GM18861 (cell line): Measurements from ENCODE around the gene RIPPLY2.
"Not testable (repeated sequence)": the region's sequence is repeated elsewhere in the genome, so short reads cannot be mapped to it uniquely, and the experiment has no call there.

ENCODE experiments used
- ATAC-seq: cut with Tn5 transposase; IDR thresholded peaks from one replicate; pipeline ENCODE4 v1.9.1; 2021; ENCODE audit not compliant: unreplicated experiment

The RIPPLY2 gene

GRCh38 chr6:83897094-83897493 lies 43.9 kb downstream of the RIPPLY2 start:
- ATAC-seq, result not testable (repeated sequence)

- no peak for ATAC-seq
These were observed 48.5 kb downstream of the RIPPLY2 start for GRCh38 chr6:83901624-83902023.

- ATAC-seq, result no peak
These were observed 51.2 kb downstream of the RIPPLY2 start for GRCh38 chr6:83904395-83904794.

- no peak for ATAC-seq
These were observed 52.5 kb downstream of the RIPPLY2 start for GRCh38 chr6:83905648-83906047.
